DMS114 treated with DMSO at 0.1 percent for 48 hours (cell line): ENCODE measurements around the gene AMBP.

Experiments used
- DNase-seq: peaks from one replicate; lab custom pipeline; 2025; ENCODE audit not compliant: unreplicated experiment; lab: John Stamatoyannopoulos, UW

Gene AMBP

DNA sequence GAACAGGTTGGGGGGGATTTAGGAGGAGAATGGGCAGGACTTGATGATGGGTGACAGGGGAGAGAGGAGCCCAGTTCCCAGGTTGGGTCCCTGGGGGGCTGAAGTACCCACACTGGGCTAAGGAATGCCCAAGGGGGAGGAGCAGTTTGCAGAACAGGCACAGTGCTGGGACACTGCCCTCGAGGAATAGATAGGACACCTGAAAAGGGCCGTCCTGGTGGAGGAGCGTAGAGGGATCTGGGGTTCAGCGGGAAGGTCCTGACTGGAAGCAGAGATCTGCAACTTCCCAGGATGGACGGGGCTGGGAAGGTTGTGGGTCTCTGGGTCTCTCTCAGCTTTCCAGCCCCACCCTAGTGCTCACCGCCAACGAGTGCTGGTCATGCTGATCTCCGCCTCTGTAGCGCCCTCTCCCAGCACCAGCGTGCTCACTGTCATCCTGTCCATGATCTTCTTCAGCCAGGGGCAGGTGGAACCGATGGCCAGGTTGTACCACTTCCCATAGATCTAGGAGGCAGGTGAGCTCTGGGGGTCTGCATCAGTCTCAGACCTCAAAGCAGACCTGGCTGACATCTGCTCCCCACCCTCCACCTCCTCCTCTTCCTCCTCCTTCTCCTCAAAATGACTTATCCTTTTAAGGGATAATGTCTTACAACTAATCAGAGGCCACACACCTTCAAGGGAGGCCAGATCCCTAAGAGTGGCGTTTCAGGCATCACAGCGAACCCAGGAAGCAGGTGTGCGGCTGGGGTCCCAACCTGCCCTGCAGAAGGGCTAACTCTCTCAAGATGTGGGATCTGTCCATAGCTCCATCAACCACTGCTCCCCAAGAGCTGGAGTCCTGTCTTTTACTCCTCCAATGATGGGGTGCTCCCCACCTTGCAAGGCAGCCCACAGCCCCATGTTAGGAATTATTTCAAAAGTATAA, 1.6 kb downstream of the AMBP start:
- DNase-seq: no peak

- DNase-seq: no peak
These were observed 2.5 kb downstream of the AMBP start for GRCh38 chr9:114075602-114076001.

DNA sequence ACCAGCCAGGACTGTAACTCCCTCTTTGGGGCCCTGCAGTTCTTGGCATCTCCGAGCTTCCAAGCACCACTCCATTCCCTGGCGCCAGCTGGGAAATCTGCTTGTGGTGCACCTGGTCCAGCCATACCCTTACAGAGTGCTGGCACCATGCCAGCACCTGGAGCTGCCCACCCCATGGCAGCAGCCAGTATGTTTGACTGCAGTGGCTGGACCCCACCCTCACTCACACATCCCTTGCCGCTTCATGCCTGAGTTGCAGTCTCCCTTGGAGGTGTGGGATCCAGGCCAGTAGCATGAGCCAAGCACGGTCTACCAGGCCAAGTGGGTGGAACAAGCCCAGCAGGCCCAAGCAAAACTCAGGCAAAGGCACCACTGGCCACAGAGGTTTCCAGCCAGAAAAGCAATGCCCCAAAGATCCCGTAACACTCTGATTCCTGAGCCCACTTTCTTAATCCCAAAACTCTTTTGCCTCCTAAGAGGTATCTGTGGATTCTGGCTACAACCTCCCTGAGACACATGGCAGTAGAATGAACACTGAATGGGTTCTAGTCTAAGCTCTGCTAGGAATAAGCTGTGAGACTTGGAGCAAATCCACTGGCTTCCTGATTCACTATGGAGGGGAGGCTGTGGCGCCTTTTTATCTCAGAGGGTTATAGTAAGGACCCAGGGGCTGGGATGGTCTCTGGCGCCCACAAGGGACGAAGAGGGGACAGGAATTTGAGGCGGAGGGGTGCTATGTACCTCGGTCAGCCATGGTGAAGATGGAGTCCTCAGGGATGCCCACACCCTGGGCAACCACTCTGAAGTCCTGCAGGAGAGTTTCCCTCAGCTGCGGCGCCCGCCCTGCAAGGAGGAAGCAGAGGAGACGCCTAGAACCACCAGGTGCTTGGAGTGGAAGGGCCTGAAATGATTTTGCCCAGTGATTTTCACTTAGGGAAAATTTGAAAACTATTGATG, 5.6 kb downstream of the AMBP start:
- no peak for DNase-seq

DNA sequence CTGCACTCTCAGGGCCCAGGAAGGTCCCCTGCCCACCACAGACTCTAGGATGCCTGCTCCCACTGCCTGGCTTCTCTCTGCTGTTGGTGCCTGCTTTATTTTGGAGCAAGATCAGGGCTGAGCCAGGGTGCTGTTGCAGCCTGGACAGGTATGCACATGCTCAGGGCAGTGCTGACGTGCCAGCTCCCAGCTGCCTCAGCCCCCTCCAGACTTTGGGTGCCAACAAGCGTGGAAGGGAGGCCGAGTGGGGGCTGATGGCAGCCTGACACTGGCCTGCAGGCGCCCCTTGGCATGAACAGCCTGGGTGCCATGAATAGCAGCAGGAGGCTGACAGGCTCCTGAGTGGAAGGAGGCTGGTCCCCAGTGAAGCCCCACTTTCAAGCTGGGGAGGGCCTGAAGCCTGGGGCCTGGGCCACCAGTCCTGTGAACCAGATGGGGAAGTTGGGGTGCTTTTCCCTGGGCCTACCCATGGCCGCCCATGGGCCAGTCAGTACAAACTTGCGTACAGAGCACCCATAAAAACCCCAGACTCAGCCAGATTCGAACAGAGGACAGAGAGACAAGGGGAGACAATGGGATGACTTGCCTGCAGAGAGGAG, 6.8 kb downstream of the AMBP start:
- no peak for DNase-seq

- no peak for DNase-seq
These were observed 7.7 kb downstream of the AMBP start for GRCh38 chr9:114070188-114071103.

DNA sequence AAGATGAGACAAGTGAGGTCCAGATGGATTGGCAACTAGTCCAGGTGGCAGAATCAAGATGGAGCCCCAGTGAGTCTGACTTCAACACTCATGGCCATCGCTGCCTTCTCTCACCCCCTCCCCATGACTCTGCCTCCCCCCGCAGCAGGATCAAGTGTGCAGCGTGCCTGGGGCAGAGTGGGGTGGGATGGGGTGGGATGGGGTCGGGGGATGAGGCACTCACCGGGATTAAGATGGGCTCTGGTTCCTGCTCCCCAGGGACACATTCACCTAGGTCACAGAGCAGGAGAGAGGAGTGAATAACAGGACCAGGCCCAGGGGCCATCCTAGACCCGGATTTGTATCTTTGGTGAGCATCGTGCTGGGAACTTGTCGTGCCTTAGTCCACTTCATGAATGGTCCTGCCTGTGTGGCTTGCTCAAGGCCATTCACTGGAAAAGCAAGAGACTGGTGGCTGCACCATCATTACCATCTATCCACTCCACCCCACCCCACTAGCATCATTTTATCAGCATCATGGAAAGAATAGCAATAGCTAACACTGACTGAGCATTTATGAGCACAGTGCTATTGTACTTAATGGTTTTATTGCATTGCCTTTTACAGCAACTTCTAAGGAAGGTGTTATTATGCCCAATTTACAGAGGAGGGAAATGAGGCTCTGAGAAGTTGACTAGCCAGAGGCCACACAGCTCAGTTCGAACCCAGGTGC, 8.5 kb downstream of the AMBP start:
- no peak for DNase-seq

DNA sequence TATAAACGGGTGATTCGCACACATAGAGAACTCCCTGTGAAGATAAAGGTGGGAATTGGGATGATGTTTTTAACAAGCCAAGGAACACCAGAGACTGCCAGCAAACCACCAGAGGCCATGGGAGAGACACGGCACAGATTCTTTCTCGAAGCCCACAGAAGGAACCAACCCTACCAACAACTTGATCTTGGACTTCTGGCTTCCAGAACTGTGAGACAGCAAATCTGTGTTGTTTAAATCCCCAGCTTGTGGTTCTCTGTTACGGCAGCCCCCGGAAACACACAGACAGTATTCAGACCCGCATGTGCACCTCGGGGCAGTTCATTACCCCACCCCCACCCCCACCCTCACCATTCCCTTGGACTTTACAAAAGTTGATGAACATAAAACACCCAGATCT, 12.8 kb downstream of the AMBP start:
- DNase-seq: no peak

- DNase-seq: no peak
These were observed 16.1 kb downstream of the AMBP start for GRCh38 chr9:114061830-114062474.

- DNase-seq: no peak
These were observed 16.8 kb downstream of the AMBP start for GRCh38 chr9:114061292-114061691.

DNA sequence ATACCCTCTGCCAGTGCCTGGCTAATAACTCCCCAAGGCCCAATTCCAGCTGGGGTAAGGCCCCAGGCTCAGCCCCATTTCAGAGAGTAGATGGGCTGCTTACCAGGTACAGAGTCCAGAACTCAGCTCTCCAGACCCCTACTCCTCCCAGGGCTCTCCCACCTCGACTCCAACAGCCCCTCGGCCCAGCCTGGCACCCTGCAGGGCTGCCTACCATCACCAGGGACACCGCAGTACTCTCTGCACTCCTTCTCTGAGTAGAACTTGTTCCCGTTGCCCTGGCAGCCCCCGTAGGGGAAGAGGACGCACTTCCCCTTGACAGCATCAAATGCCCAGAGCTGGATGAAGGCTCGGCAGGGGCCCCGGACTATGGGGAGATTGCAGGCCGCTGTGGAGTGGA, 17.4 kb downstream of the AMBP start:
- no peak for DNase-seq

- DNase-seq: no peak
These were observed 18.0 kb downstream of the AMBP start for GRCh38 chr9:114060070-114060469.

- DNase-seq: no peak
These were observed 18.9 kb downstream of the AMBP start for GRCh38 chr9:114059047-114059803.

DNA sequence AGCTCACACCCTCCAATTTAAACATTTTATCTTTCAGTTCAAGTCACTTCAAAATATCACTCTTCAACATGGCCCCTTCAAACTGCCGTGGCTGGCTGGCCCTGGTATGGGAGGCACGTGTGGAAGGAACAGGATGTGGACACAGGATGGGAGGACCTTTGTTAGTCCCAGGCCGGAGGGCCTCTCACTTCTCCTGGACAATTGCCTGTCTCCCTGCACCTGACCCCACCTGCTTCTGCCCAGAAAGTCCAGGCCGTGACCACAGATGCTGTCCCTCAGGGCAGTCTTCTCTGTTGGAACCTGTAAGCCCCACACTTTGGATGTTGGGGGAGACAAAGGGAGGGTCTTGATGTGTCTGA, 19.4 kb downstream of the AMBP start:
- DNase-seq: no peak

DNA sequence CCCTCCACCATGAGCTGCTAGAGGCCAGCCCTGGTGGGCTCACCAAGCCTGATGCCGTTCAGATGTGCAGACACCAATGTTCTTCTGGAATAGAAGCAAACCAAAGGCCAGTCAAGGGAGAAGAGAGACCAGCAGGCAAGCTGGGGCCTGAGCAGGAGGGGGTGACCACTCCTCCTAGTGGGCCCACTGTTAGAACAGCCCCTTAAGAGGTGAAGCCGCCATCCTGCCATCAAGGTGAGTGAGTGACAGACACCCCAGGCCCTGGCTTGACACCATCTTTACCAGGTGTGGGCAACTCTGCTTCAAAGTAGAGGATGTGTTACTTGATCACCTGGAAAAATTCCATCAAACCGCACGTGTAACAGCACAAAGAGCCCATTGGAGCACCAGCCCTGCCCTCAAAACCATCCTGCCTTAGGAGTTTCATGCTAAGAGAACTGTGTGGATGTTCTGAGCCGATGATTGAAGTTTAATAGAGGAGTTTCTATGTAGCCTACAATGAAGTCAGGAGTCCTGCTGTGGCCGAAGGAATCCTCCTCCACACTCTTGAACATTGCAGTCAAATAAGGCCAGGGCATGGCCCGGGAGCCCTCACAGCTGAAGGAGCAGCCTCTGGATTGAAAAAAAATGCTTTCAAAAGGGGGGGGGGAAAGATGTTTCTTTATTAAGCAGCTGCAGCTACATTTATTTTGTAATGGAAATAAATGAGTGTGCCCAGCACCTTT, 20.8 kb downstream of the AMBP start:
- DNase-seq: no peak

GRCh38 chr9:114056527-114056926, 21.6 kb downstream of the AMBP start:
- DNase-seq: no peak

DNA sequence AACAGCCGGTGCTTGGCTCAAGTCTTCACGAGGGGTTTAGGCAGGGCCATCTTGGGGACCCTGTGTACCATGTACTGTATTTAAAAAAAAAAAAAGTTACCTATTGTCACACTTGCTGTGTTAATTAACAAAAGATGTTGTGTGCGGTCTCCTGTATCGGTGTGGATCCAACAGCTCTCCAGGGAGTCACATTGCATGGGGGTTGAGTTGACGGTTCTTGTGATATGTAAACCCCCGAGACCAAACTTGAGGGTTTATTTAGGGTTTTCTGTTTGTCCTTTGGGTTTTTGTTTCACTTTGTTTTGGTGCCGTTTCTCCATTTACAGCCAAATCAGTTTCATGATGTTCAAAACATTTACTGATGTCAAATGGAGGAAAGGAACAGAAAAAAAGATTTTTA, 22.2 kb downstream of the AMBP start:
- DNase-seq: no peak

DNA sequence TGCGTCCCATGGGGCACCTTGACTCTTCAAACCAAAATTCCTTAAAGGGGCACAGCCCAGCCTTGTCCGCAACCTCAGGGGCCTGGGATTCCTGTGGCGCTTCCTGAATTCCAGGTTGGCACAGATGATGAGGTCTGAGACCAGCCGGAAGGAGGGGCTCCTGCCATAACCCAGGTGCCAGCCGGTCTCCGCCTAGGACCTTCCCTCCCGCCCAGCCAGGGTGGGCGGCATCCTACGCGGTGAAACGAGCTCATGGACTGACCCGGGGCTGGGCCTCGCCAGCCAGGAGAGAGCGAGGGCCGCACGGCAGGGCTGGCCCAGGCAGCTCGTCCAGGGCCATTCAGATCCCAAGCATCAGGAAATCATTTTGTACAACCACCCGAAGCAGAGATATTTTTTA, 23.0 kb downstream of the AMBP start:
- no peak for DNase-seq

- no peak for DNase-seq
These were observed 23.9 kb downstream of the AMBP start for GRCh38 chr9:114054191-114054690.
